DND-41 (cell line): Measurements from ENCODE around the gene MYH14.

Source experiments
- ATAC-seq: fragments of 200-7000 bp; cut with Tn5 transposase; 3 replicates; pipeline ENCODE4 v1.9.1; 2021; ENCODE audit warnings: low read depth; ENCODE audit not compliant: insufficient read depth
- DNase-seq: peaks from one replicate; pipeline ENCODE4 v3.0.0-alpha.2; 2020
- H2AFZ ChIP-seq: 2 replicates; pipeline ENCODE4 v1.6.0; 2012; ENCODE audit warnings: low read depth, low read length
- H3K27ac ChIP-seq: 2 replicates; pipeline ENCODE4 v1.5.1; 2012; ENCODE audit warnings: low read length, inconsistent platforms
- H3K27me3 ChIP-seq: fragments of 200-600 bp; sonication (generic); 2 replicates; pipeline ENCODE4 v1.6.0; 2012; ENCODE audit warnings: low read length, mild to moderate bottlenecking, inconsistent platforms; ENCODE audit not compliant: insufficient read depth, poor library complexity
- H3K36me3 ChIP-seq: 2 replicates; pipeline ENCODE4 v1.5.1; 2012; ENCODE audit warnings: low read length, inconsistent platforms; ENCODE audit not compliant: insufficient read depth
- H3K4me1 ChIP-seq: 2 replicates; pipeline ENCODE4 v1.5.1; 2012; ENCODE audit warnings: mild to moderate bottlenecking, low read length; ENCODE audit not compliant: insufficient read depth
- H3K4me2 ChIP-seq: 2 replicates; pipeline ENCODE4 v1.6.0; 2012; ENCODE audit warnings: mild to moderate bottlenecking, moderate library complexity, low read length, inconsistent platforms; ENCODE audit not compliant: insufficient read depth
- H3K4me3 ChIP-seq, 2 experiments: fragments of 200-600 bp in 1 of 2; shearing (Covaris generic) in 1 of 2; 2 replicates each; pipeline ENCODE4 v1.5.1; 2012 to 2016; ENCODE audit warnings: inconsistent platforms in 2 of 2, low read length in 2 of 2, mild to moderate bottlenecking in 2 of 2, low read depth in 1 of 2, moderate library complexity in 1 of 2
- H3K79me2 ChIP-seq: 2 replicates; pipeline ENCODE4 v1.6.0; 2012; ENCODE audit warnings: low read length, inconsistent platforms; ENCODE audit not compliant: insufficient read depth
- H3K9ac ChIP-seq: 2 replicates; pipeline ENCODE4 v1.6.0; 2012; ENCODE audit warnings: low read depth, mild to moderate bottlenecking, inconsistent platforms, low read length, moderate library complexity
- H3K9me3 ChIP-seq: 2 replicates; pipeline ENCODE4 v1.5.1; 2012; ENCODE audit warnings: low read length, moderate library complexity, mild to moderate bottlenecking, inconsistent platforms; ENCODE audit not compliant: insufficient read depth, severe bottlenecking
- H4K20me1 ChIP-seq: 2 replicates; pipeline ENCODE4 v1.6.0; 2012; ENCODE audit warnings: low read length; ENCODE audit not compliant: insufficient read depth
- EZH2 ChIP-seq: IDR thresholded peaks from 3 replicates; pipeline ENCODE4 v1.6.1; 2012; ENCODE audit warnings: borderline replicate concordance, low read depth, mild to moderate bottlenecking, moderate library complexity, low read length, inconsistent platforms; ENCODE audit not compliant: severe bottlenecking
- TF ChIP-seq, protein P1 (sequence below): IDR thresholded peaks from 2 replicates; pipeline ENCODE4 v1.5.1; 2012; ENCODE audit warnings: borderline replicate concordance, low read length, moderate library complexity, mild to moderate bottlenecking; ENCODE audit not compliant: poor library complexity, severe bottlenecking; ENCODE audit errors: extremely low read depth

Gene MYH14

DNA sequence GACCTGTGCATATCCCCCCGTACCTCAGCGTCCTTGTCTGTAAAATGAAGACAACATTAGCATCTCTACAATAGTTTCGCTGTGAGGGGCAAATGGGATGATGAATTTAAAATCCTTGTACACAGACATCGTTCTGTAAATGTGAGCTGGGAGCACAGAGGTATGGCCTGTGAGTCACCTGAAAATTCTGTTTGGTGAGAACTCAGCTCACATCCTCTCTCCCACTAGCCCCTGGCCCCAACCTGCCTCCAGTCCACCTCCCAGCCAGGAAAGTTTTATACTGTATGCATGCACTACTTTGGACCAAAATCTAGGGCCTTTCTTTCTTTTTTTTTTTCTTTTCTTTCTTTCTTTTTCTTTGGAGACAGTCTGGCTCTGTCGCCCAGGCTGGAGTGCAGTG, 31.7 kb upstream of the MYH14 start:
- ATAC-seq (no peak), DNase-seq (no peak)
- H3K4me2 ChIP-seq = no peak overlapping the region
- no peaks in the 10 kb centered on the region for H3K79me2 ChIP-seq
- no peak overlapping the region for H3K27ac ChIP-seq
- H3K4me3 ChIP-seq = no peak overlapping the region
- H3K9ac ChIP-seq = no peak overlapping the region
- H3K4me1 ChIP-seq = no peaks in the 10 kb centered on the region
- TF ChIP-seq EZH2 = no peak
- TF ChIP-seq, protein P1, sequence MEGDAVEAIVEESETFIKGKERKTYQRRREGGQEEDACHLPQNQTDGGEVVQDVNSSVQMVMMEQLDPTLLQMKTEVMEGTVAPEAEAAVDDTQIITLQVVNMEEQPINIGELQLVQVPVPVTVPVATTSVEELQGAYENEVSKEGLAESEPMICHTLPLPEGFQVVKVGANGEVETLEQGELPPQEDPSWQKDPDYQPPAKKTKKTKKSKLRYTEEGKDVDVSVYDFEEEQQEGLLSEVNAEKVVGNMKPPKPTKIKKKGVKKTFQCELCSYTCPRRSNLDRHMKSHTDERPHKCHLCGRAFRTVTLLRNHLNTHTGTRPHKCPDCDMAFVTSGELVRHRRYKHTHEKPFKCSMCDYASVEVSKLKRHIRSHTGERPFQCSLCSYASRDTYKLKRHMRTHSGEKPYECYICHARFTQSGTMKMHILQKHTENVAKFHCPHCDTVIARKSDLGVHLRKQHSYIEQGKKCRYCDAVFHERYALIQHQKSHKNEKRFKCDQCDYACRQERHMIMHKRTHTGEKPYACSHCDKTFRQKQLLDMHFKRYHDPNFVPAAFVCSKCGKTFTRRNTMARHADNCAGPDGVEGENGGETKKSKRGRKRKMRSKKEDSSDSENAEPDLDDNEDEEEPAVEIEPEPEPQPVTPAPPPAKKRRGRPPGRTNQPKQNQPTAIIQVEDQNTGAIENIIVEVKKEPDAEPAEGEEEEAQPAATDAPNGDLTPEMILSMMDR = no peak
- no peaks in the 10 kb centered on the region for H4K20me1 ChIP-seq
- H3K27me3 ChIP-seq = no peaks in the 10 kb centered on the region
- H3K36me3 ChIP-seq = no peaks in the 10 kb centered on the region
- no peak overlapping the region for H2AFZ ChIP-seq
- no peaks in the 10 kb centered on the region for H3K9me3 ChIP-seq

- H3K4me3 ChIP-seq = no peak overlapping the region
- H2AFZ ChIP-seq = no peak overlapping the region
- no peaks in the 10 kb centered on the region for H3K36me3 ChIP-seq
- DNase-seq (no peak), ATAC-seq (no peak)
- TF ChIP-seq, protein P1 = no peak
- no peak for TF ChIP-seq EZH2
- no peaks in the 10 kb centered on the region for H3K79me2 ChIP-seq
- no peaks in the 10 kb centered on the region for H3K27me3 ChIP-seq
- H3K9me3 ChIP-seq = no peaks in the 10 kb centered on the region
- H4K20me1 ChIP-seq = no peaks in the 10 kb centered on the region
- H3K27ac ChIP-seq = no peak overlapping the region
- H3K9ac ChIP-seq = no peak overlapping the region
- H3K4me1 ChIP-seq = no peaks in the 10 kb centered on the region
- H3K4me2 ChIP-seq = no peak overlapping the region
Measured at GRCh38 chr19:50172726-50173125, 30.7 kb upstream of the MYH14 start.

DNA sequence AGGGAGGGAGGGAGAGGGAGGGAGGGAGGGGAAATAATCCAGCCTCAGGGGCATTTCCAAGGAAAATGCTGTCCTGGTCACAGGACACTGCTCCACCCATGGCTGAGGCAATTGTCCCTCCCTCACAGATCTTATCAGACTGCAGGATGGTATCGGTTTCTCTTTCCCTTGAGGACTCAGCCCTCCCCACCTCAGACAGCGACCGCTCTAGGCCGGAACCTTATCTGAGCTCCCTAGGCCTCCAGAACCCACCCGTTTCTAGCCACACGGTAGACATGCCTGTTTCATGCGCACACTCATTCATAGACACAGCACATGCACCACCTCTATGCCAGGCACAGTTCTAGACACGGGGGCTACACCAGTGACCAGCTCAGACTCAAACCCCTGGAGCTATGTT, 30.3 kb upstream of the MYH14 start:
- TF ChIP-seq EZH2 = no peak
- TF ChIP-seq, protein P1 = no peak
- no peaks in the 10 kb centered on the region for H3K79me2 ChIP-seq
- H2AFZ ChIP-seq = no peak overlapping the region
- H4K20me1 ChIP-seq = no peaks in the 10 kb centered on the region
- H3K9me3 ChIP-seq = no peaks in the 10 kb centered on the region
- H3K36me3 ChIP-seq = no peaks in the 10 kb centered on the region
- H3K4me2 ChIP-seq = no peak overlapping the region
- no peaks in the 10 kb centered on the region for H3K4me1 ChIP-seq
- no peak overlapping the region for H3K9ac ChIP-seq
- H3K27me3 ChIP-seq = no peaks in the 10 kb centered on the region
- ATAC-seq (no peak), DNase-seq (no peak)
- H3K27ac ChIP-seq = no peak overlapping the region
- no peak overlapping the region for H3K4me3 ChIP-seq

DNA sequence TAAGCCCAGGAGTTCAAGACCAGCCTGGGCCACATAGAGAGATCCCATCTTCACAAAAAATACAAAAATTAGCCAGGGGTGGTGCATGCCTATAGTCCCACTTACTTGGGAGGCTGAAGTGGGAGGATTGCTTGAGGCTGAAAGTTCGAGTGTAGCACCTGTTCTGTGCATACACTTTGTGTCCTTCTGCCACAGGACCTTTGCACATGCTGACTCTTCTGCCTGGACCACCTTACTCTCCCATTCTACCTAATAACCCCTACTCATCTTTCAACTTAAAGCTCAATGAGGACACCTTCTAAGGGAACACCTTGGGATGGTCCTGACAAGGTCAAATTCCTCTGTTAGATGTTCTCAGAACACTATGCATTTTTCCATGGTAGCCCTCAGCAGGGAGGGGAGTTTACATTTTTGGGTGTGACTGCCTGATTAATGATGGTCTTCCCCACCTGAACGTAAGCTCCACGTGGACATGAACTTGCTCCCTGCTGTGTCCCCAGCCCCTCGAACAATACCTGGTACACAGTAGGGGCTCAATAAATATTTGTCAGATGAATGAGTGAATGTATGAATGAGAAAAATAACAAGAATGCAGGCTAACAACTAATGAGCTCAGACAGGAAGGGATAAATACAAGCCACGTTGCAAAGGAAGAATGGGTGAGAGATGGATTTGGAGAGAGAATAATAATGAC, 29.2 kb upstream of the MYH14 start:
- Histone ChIP-seq H4K20me1 (no peaks in the 10 kb centered on the region), H3K4me1 (no peaks in the 10 kb centered on the region), H3K9ac (no peak overlapping the region), H3K4me3 (no peak overlapping the region), H2AFZ (no peak overlapping the region), H3K36me3 (no peaks in the 10 kb centered on the region), H3K79me2 (no peaks in the 10 kb centered on the region), H3K4me2 (no peak overlapping the region), H3K9me3 (no peaks in the 10 kb centered on the region), H3K27me3 (no peaks in the 10 kb centered on the region), H3K27ac (no peak overlapping the region)
- TF ChIP-seq, protein P1 = no peak
- no peak for TF ChIP-seq EZH2
- DNase-seq (no peak), ATAC-seq (no peak)
